Measurements from ENCODE around the gene TFPI2.

TFPI2 gene

DNA sequence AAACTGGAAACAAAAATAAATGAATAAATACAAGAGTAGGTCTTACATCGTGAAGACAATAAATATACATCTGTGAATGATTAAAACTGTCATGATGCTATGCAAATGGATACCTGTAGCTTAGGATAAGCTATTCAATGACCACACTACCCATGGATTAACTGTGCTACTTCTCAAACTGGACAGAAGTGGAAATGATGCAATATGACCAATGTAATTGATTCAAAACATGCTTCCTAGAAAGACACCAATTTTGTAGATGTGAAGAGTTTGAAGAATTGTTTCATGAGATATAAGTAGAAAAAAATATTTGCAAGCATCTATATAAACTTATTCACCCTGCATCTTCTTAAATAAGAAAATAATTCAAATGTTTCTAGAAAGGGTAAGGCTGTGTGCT lies 36.1 kb downstream of the TFPI2 start:
- Mint-ChIP-seq H3K36me3 (ENCODE audit: low read depth) (no peaks in the 10 kb centered on the region), H3K27ac (no peak overlapping the region), H3K27me3 (ENCODE audit: low read depth) (no peaks in the 10 kb centered on the region), H3K4me3 (no peak overlapping the region), H3K4me1 (ENCODE audit: low read depth) (no peaks in the 10 kb centered on the region), H3K9me3 (no peaks in the 10 kb centered on the region)

DNA sequence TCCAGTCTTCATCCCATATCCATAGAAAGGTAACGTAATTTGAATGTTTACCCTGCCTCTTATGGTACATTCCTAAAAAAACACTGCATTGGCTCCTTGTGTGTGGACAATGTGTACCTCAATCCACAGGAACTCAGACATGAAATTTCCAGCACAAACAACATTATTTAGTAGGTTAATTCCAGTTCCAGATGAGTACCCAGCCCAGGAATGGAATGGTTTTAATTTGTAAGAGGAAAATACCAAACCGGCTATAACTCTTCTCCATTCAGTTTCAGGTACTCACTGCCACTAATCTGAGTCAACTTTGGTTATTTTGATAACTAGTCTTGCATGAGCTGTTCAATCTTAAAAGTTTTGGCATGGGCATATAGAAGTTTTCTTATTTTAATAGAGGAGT lies 39.0 kb downstream of the TFPI2 start:
- no peak overlapping the region for H3K27ac Mint-ChIP-seq
- H3K9me3 Mint-ChIP-seq, result no peaks in the 10 kb centered on the region
- H3K36me3 Mint-ChIP-seq (ENCODE audit: low read depth), result no peaks in the 10 kb centered on the region
- H3K4me1 Mint-ChIP-seq (ENCODE audit: low read depth), result no peaks in the 10 kb centered on the region
- H3K4me3 Mint-ChIP-seq, result no peak overlapping the region
- H3K27me3 Mint-ChIP-seq (ENCODE audit: low read depth), result no peaks in the 10 kb centered on the region

DNA sequence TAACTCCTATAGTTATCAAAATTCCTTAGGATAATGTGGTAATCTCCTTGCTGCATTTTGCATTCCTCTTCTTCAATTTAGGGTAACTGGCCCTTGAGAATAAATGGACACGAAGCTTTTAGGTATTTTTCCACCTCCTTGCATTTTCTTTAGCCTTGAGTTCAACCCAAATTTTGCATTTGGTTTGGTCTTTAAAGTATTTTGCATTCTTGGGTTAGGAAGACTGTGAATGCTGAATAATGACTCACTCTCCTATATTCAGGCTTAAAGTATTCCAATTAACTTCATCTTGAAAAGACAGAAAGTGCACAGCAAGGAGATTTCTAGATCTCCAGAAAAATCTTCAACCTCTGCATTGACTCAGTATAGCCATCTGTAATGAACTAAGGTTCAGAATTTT lies 47.3 kb downstream of the TFPI2 start:
- Mint-ChIP-seq H3K36me3 (ENCODE audit: low read depth) (no peaks in the 10 kb centered on the region), H3K4me3 (no peak overlapping the region)

DNA sequence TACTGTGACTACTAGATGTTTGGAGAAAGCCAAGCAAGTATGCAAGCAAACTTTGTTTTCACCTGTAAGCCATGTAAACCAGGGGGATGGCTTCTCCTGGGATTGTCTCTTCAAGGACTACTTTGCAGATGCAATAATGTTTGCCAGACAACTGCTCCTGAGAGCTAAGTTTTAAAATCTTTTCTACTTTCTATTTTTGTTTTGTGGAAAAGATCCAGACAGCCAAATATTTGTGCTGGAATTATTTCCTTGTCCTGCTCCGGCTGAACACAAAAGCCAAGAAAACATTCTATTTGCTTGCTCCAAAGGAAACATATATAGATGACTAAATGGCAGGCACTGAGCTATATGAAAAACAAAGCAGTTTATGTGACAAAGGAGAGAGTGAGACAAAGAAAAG lies 51.6 kb downstream of the TFPI2 start:
- no peaks in the 10 kb centered on the region for H3K36me3 Mint-ChIP-seq (ENCODE audit: low read depth)
- no peak overlapping the region for H3K27ac Mint-ChIP-seq
- no peaks in the 10 kb centered on the region for H3K27me3 Mint-ChIP-seq (ENCODE audit: low read depth)
- no peaks in the 10 kb centered on the region for H3K9me3 Mint-ChIP-seq
- no peaks in the 10 kb centered on the region for H3K4me1 Mint-ChIP-seq (ENCODE audit: low read depth)
- no peak overlapping the region for H3K4me3 Mint-ChIP-seq

More for the DNA sequence above, 47.3 kb downstream of the TFPI2 start:
- Mint-ChIP-seq H3K4me1 (ENCODE audit: low read depth) (no peaks in the 10 kb centered on the region), H3K27me3 (ENCODE audit: low read depth) (no peaks in the 10 kb centered on the region), H3K9me3 (no peaks in the 10 kb centered on the region), H3K27ac (no peak overlapping the region)

DNA sequence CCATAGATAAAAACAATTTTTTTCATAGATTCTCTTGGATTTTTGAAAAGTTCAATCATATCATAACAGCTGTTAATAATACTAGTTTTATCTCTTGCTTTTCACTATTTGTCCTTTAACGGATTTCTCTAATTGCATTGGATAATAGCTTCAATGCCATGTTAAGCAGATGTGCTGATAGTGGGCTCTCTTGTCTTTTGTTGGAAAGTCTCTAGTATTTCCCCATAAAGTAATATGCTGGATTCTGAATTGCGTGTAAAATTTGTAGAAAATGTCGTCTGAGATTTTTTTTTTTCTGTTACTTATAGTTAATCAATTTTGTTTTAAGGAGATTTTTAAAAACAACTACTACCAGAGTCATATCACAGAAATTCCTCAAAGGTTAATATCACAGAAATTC lies 53.3 kb downstream of the TFPI2 start:
- no peaks in the 10 kb centered on the region for H3K4me1 Mint-ChIP-seq (ENCODE audit: low read depth)
- H3K36me3 Mint-ChIP-seq (ENCODE audit: low read depth), result no peaks in the 10 kb centered on the region
- no peaks in the 10 kb centered on the region for H3K27me3 Mint-ChIP-seq (ENCODE audit: low read depth)
- H3K9me3 Mint-ChIP-seq, result no peaks in the 10 kb centered on the region
- no peak overlapping the region for H3K4me3 Mint-ChIP-seq
- H3K27ac Mint-ChIP-seq, result no peak overlapping the region

DNA sequence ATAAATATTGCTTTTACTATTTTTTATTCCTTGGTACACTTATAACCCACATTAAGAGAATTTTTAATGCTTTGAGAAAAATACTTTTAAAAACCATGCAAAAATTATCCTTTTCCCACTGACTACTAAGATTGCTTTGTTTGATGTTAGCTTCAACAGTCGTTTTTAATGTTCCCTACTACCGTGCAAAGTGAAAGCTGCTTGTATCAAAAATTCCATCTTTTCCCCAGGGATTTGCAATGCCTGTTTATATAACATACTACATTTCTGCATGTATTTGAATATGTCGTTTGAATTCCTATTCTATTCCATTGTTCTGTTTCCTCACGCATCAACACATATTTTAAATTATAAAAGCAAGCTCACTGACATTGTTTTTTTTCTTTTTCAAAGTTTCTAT lies 54.4 kb downstream of the TFPI2 start:
- H3K27me3 Mint-ChIP-seq (ENCODE audit: low read depth), result no peaks in the 10 kb centered on the region
- no peak overlapping the region for H3K4me3 Mint-ChIP-seq
- no peaks in the 10 kb centered on the region for H3K9me3 Mint-ChIP-seq
- no peaks in the 10 kb centered on the region for H3K36me3 Mint-ChIP-seq (ENCODE audit: low read depth)
- H3K4me1 Mint-ChIP-seq (ENCODE audit: low read depth), result no peaks in the 10 kb centered on the region
- H3K27ac Mint-ChIP-seq, result no peak overlapping the region

DNA sequence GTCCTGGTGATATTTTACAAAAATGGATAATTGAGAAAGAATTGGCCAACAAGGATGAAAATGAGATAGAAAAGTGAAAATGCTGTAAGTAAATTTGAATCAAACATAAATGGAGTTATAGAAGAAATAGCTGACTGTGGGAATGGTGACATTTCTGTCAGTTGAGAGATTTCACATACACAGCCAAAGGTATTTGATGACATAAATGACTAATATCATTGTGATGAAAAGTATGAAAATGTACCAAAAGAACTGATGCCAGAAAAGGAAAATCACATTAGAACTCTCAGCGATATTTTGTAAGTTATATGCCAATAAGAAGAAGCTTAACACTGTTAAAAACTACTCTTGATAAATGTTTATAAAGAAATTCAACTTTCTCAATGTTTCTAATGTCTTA lies 54.9 kb downstream of the TFPI2 start:
- no peaks in the 10 kb centered on the region for H3K36me3 Mint-ChIP-seq (ENCODE audit: low read depth)
- H3K27ac Mint-ChIP-seq, result no peak overlapping the region
- no peaks in the 10 kb centered on the region for H3K4me1 Mint-ChIP-seq (ENCODE audit: low read depth)
- H3K27me3 Mint-ChIP-seq (ENCODE audit: low read depth), result no peaks in the 10 kb centered on the region
- H3K9me3 Mint-ChIP-seq, result no peaks in the 10 kb centered on the region
- no peak overlapping the region for H3K4me3 Mint-ChIP-seq

All from T-helper 1 cell treated with Interleukin-12 subunit alpha and Interleukin-12 subunit beta and Interleukin-4 antibody, amounts not matched to agents 30 μg/mL and 1 μg/mL, for 36 hours (primary cell).